NCI-H510A treated with DMSO at 0.1 percent for 48 hours (cell line): ENCODE data around the gene TTC7B.

ENCODE experiments used
- DNase-seq: peaks from one replicate; lab custom pipeline; 2025; lab: John Stamatoyannopoulos, UW

Gene TTC7B

GRCh38 chr14:90509403-90509802 lies 306.8 kb downstream of the TTC7B start:
- no peak for DNase-seq

- peak; percentile 81 for DNase-seq
These were observed 307.5 kb downstream of the TTC7B start for GRCh38 chr14:90508536-90509254.

- no peak for DNase-seq
These were observed 308.2 kb downstream of the TTC7B start for GRCh38 chr14:90508036-90508435.

GRCh38 chr14:90507428-90507827 lies 308.8 kb downstream of the TTC7B start:
- DNase-seq: no peak

GRCh38 chr14:90506748-90507147 lies 309.5 kb downstream of the TTC7B start:
- no peak for DNase-seq

GRCh38 chr14:90505531-90505930 lies 310.7 kb downstream of the TTC7B start:
- DNase-seq: no peak

GRCh38 chr14:90504643-90505042 lies 311.6 kb downstream of the TTC7B start:
- DNase-seq: no peak

GRCh38 chr14:90503582-90503981 lies 312.6 kb downstream of the TTC7B start:
- peak; percentile 35 for DNase-seq

- no peak for DNase-seq
These were observed 313.5 kb downstream of the TTC7B start for GRCh38 chr14:90502760-90503159.

GRCh38 chr14:90500665-90501370 lies 315.4 kb downstream of the TTC7B start:
- no peak for DNase-seq

GRCh38 chr14:90499908-90500664 lies 316.1 kb downstream of the TTC7B start:
- DNase-seq: no peak

GRCh38 chr14:90499121-90499520 lies 317.1 kb downstream of the TTC7B start:
- no peak for DNase-seq

- no peak for DNase-seq
These were observed 318.0 kb downstream of the TTC7B start for GRCh38 chr14:90498198-90498597.

GRCh38 chr14:90496379-90496778 lies 319.9 kb downstream of the TTC7B start:
- DNase-seq: no peak

GRCh38 chr14:90495357-90496276 lies 320.6 kb downstream of the TTC7B start:
- no peak for DNase-seq

GRCh38 chr14:90491911-90492531 lies 324.2 kb downstream of the TTC7B start:
- no peak for DNase-seq

- no peak for DNase-seq
These were observed 324.9 kb downstream of the TTC7B start for GRCh38 chr14:90491221-90491885.

- DNase-seq: no peak
These were observed 325.5 kb downstream of the TTC7B start for GRCh38 chr14:90490720-90491050.

- DNase-seq: no peak
These were observed 326.1 kb downstream of the TTC7B start for GRCh38 chr14:90489916-90490719.

GRCh38 chr14:90489306-90489705 lies 326.9 kb downstream of the TTC7B start:
- DNase-seq: no peak
